ENCODE data around the gene POU6F2. TPM values are rescaled to one million over a fixed set of nuclear protein-coding genes. Genes with fewer than 3 reads are reported as not detected.

Gene POU6F2
- total RNA-seq, 1 experiment from 2014 or later, result not detected

DNA sequence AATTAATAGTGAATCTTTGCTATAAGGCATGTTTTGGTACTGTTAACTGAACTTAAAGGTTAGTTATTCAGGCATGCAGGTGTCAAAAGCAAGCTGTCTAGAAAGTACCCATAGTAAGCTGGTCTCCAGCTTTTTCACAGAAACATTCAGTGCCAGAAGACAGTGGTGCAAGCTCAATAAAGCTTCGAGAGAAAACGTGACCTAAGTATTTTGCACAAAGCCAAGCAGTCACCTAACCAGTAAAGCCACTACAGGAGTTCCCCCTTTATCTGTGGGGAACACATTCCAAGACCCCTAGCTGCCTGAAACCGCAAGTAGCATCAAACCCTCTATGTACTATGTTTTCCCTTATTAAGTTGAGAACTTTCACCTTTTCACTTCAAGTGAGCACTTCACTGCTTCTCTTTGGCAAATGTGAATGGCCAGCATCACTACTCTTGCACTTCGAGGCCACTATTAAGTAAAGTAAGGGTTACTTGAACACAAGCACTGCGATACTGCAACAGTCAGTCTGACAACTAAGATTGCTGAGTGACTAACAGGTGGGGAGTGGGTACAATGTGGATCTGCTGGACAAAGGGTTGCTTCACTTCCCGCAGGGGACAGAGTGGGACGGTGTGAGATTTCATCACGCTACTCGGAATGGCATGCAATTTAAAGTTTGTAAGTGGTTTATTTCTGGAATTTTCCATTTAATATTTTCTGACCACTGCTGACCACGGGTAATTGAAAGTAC lies 334.7 kb downstream of the POU6F2 start:
- Histone ChIP-seq H3K27ac (ENCODE audit: low read length) (no peak overlapping the region), H3K27me3 (ENCODE audit: control insufficient read depth, insufficient read depth, low read length) (peaks cover 2% of the 10 kb centered on the region; the same call in 1 of the 2 replicates), H3K36me3 (ENCODE audit: control insufficient read depth, insufficient read depth, low read length) (no peaks in the 10 kb centered on the region), H3K4me1 (ENCODE audit: control insufficient read depth, insufficient read depth, low read length) (no peaks in the 10 kb centered on the region), H3K9me3 (ENCODE audit: control insufficient read depth, insufficient read depth, low read depth, low read length) (no peaks in the 10 kb centered on the region), H3K4me3 (ENCODE audit: low read depth in 2 of 2, low read length in 2 of 2) (no peak overlapping the region)
- DNase-seq (ENCODE audit: low read depth, low spot score), result no peak
- ATAC-seq, result no peak
- no TSS peak for BruUV-seq (replicated peaks)
- ChIA-PET POLR2A (interaction anchor here (0.5 kb wide), 1 partner anchor 570 kb away, joined by 8 read pairs; no protein-coding TSS in a partner anchor), CTCF (no interaction called here)
- in situ Hi-C loops (cut with HindIII; ENCODE audit: low pct_unique_long_range_greater_than_20kb, low sequenced_read_pairs) (no loop called here), intact Hi-C loops (cut with micrococcal nuclease; ENCODE audit: unreplicated experiment) (no loop called here)
- TF ChIP-seq POLR2AphosphoS5 (IDR thresholded peaks at IDR 0.05; ENCODE audit: low read depth, low read length) (no peak), TCF7L2 (IDR thresholded peaks at IDR 0.05; ENCODE audit: low read depth, low read length) (no peak), SIN3A (IDR thresholded peaks at IDR 0.05; ENCODE audit: borderline replicate concordance, insufficient read depth, low read depth, low read length) (no peak)
- TF ChIP-seq, protein P1, sequence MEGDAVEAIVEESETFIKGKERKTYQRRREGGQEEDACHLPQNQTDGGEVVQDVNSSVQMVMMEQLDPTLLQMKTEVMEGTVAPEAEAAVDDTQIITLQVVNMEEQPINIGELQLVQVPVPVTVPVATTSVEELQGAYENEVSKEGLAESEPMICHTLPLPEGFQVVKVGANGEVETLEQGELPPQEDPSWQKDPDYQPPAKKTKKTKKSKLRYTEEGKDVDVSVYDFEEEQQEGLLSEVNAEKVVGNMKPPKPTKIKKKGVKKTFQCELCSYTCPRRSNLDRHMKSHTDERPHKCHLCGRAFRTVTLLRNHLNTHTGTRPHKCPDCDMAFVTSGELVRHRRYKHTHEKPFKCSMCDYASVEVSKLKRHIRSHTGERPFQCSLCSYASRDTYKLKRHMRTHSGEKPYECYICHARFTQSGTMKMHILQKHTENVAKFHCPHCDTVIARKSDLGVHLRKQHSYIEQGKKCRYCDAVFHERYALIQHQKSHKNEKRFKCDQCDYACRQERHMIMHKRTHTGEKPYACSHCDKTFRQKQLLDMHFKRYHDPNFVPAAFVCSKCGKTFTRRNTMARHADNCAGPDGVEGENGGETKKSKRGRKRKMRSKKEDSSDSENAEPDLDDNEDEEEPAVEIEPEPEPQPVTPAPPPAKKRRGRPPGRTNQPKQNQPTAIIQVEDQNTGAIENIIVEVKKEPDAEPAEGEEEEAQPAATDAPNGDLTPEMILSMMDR (IDR thresholded peaks at IDR 0.05), result no peak
- TF ChIP-seq, protein P2, sequence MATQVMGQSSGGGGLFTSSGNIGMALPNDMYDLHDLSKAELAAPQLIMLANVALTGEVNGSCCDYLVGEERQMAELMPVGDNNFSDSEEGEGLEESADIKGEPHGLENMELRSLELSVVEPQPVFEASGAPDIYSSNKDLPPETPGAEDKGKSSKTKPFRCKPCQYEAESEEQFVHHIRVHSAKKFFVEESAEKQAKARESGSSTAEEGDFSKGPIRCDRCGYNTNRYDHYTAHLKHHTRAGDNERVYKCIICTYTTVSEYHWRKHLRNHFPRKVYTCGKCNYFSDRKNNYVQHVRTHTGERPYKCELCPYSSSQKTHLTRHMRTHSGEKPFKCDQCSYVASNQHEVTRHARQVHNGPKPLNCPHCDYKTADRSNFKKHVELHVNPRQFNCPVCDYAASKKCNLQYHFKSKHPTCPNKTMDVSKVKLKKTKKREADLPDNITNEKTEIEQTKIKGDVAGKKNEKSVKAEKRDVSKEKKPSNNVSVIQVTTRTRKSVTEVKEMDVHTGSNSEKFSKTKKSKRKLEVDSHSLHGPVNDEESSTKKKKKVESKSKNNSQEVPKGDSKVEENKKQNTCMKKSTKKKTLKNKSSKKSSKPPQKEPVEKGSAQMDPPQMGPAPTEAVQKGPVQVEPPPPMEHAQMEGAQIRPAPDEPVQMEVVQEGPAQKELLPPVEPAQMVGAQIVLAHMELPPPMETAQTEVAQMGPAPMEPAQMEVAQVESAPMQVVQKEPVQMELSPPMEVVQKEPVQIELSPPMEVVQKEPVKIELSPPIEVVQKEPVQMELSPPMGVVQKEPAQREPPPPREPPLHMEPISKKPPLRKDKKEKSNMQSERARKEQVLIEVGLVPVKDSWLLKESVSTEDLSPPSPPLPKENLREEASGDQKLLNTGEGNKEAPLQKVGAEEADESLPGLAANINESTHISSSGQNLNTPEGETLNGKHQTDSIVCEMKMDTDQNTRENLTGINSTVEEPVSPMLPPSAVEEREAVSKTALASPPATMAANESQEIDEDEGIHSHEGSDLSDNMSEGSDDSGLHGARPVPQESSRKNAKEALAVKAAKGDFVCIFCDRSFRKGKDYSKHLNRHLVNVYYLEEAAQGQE (IDR thresholded peaks at IDR 0.05; ENCODE audit: insufficient read depth in 1 of 2, low read depth in 2 of 2, low read length in 1 of 2), result no peak

DNA sequence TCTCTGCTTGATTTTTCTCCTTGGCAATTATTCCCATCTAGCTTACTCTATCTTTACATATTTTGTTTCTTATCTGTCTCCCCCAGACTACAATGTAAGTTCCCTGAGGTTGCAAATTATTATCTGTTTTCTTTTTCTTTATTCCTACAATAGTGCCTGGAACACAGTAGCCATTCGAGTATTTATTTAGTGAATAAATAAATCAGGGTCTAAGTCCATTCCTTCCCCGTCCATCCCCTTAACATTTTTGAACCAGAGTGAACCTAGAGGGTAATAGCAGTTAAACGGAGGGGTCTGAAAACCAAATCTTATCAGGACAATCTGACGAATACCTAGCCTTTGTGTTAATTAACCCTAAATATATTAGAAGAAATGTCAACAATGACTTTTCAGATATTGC lies 335.7 kb downstream of the POU6F2 start:
- no peaks in the 10 kb centered on the region for H3K4me1 ChIP-seq (ENCODE audit: control insufficient read depth, insufficient read depth, low read length)
- ATAC-seq, result no peak

More for the DNA sequence above, 335.7 kb downstream of the POU6F2 start:
- intact Hi-C loops (cut with micrococcal nuclease; ENCODE audit: unreplicated experiment) (no loop called here), in situ Hi-C loops (cut with HindIII; ENCODE audit: low pct_unique_long_range_greater_than_20kb, low sequenced_read_pairs) (no loop called here)
- Histone ChIP-seq H3K4me3 (ENCODE audit: low read depth in 2 of 2, low read length in 2 of 2) (no peak overlapping the region), H3K27me3 (ENCODE audit: control insufficient read depth, insufficient read depth, low read length) (peaks cover 2% of the 10 kb centered on the region; the same call in 1 of the 2 replicates), H3K36me3 (ENCODE audit: control insufficient read depth, insufficient read depth, low read length) (no peaks in the 10 kb centered on the region), H3K27ac (ENCODE audit: low read length) (no peak overlapping the region), H3K9me3 (ENCODE audit: control insufficient read depth, insufficient read depth, low read depth, low read length) (no peaks in the 10 kb centered on the region)
- CTCF ChIA-PET, result no interaction called here
- POLR2A ChIA-PET, result no interaction called here
- BruUV-seq (replicated peaks), result no TSS peak
- no peak for DNase-seq (ENCODE audit: low read depth, low spot score)
- TF ChIP-seq, protein P2 (IDR thresholded peaks at IDR 0.05; ENCODE audit: insufficient read depth in 1 of 2, low read depth in 2 of 2, low read length in 1 of 2), result no peak
- no peak for TF ChIP-seq TCF7L2 (IDR thresholded peaks at IDR 0.05; ENCODE audit: low read depth, low read length)
- no peak for TF ChIP-seq SIN3A (IDR thresholded peaks at IDR 0.05; ENCODE audit: borderline replicate concordance, insufficient read depth, low read depth, low read length)
- no peak for TF ChIP-seq POLR2AphosphoS5 (IDR thresholded peaks at IDR 0.05; ENCODE audit: low read depth, low read length)
- TF ChIP-seq, protein P1 (IDR thresholded peaks at IDR 0.05), result no peak
